IMR-90 (cell line): ENCODE results near the gene GTF2H1. TPM values are rescaled to one million over a fixed set of nuclear protein-coding genes. Genes with fewer than 3 reads are reported as not detected.

Experiments
- ATAC-seq: fragments of 200-7000 bp; cut with Tn5 transposase; 2 replicates; pipeline ENCODE4 v1.9.1; 2020; ENCODE audit warnings: low read depth, mild to moderate bottlenecking, moderate library complexity
- BruUV-seq: library from RNA; stranded (reverse); fragments of 400-500 nt; replicated peaks from 2 replicates; lab custom pipeline; 2021; lab: Mats Ljungman, UMichigan
- CTCF ChIA-PET: fragments of 300-600 bp; formaldehyde crosslinking; extraction: SDS; loops from one replicate; lab custom pipeline; 2021; ENCODE audit warnings: antibody characterized with exemption; lab: Yijun Ruan, JAX
- POLR2A ChIA-PET: fragments of 300-600 bp; sonication (Branson Sonifier 250); formaldehyde crosslinking; loops from one replicate; lab custom pipeline; 2022; ENCODE audit warnings: antibody characterized with exemption; ENCODE audit not compliant: unreplicated experiment; lab: Charles Lee
- DNase-seq: peaks from one replicate; pipeline ENCODE4 v3.0.0; 2013
- H2AFZ ChIP-seq: replicated peaks from 2 replicates; pipeline ENCODE3; 2013; ENCODE audit warnings: low read length, mild to moderate bottlenecking; ENCODE audit not compliant: poor library complexity
- H2AK5ac ChIP-seq: 2 replicates; pipeline ENCODE4 v1.6.1; 2013; ENCODE audit warnings: low read depth, low read length, inconsistent platforms
- H2AK9ac ChIP-seq: replicated peaks from 2 replicates; pipeline ENCODE3; 2013; ENCODE audit warnings: mild to moderate bottlenecking, low read depth, low read length, moderate library complexity; ENCODE audit not compliant: poor library complexity
- H2BK120ac ChIP-seq: 2 replicates; pipeline ENCODE4 v1.6.1; 2013; ENCODE audit warnings: low read depth, low read length, inconsistent platforms
- H2BK15ac ChIP-seq: 3 replicates; pipeline ENCODE4 v1.6.1; 2013; ENCODE audit warnings: low read depth, low read length, inconsistent platforms
- H2BK20ac ChIP-seq: 2 replicates; pipeline ENCODE4 v1.6.1; 2013; ENCODE audit warnings: low read depth, mild to moderate bottlenecking, inconsistent platforms, low read length, moderate library complexity
- H2BK5ac ChIP-seq: 2 replicates; pipeline ENCODE4 v1.6.1; 2013; ENCODE audit warnings: mild to moderate bottlenecking, low read depth, low read length, inconsistent platforms; ENCODE audit not compliant: poor library complexity, severe bottlenecking
- H3K14ac ChIP-seq: replicated peaks from 2 replicates; pipeline ENCODE4 v1.6.1; 2013; ENCODE audit warnings: low read depth, low read length, inconsistent platforms
- H3K18ac ChIP-seq: 2 replicates; pipeline ENCODE4 v1.6.1; 2013; ENCODE audit warnings: low read depth, low read length, control low read depth
- H3K23ac ChIP-seq: 2 replicates; pipeline ENCODE4 v1.6.1; 2013; ENCODE audit warnings: low read depth, low read length, inconsistent platforms
- H3K27ac ChIP-seq: 2 replicates; pipeline ENCODE4 v1.5.1; 2013; ENCODE audit warnings: mild to moderate bottlenecking, control low read depth, low read length; ENCODE audit not compliant: insufficient read depth
- H3K27me3 ChIP-seq: 2 replicates; pipeline ENCODE4 v1.6.1; 2013; ENCODE audit warnings: low read length; ENCODE audit not compliant: control insufficient read depth, insufficient read depth
- H3K36me3 ChIP-seq: 2 replicates; pipeline ENCODE4 v1.6.1; 2013; ENCODE audit warnings: low read length, mixed read lengths; ENCODE audit not compliant: control insufficient read depth, insufficient read depth
- H3K4ac ChIP-seq: 2 replicates; pipeline ENCODE4 v1.6.1; 2013; ENCODE audit warnings: low read depth, low read length, inconsistent platforms
- H3K4me1 ChIP-seq: 2 replicates; pipeline ENCODE4 v1.6.1; 2013; ENCODE audit warnings: low read length, mixed read lengths; ENCODE audit not compliant: control insufficient read depth, insufficient read depth
- H3K4me2 ChIP-seq: 2 replicates; pipeline ENCODE4 v1.6.1; 2013; ENCODE audit warnings: low read depth, mild to moderate bottlenecking, control low read depth, low read length, moderate library complexity
- H3K4me3 ChIP-seq: 2 replicates; pipeline ENCODE4 v1.5.1; 2013; ENCODE audit warnings: low read depth, mild to moderate bottlenecking, control low read depth, low read length, moderate library complexity; ENCODE audit not compliant: insufficient read depth
- H3K56ac ChIP-seq: 2 replicates; pipeline ENCODE4 v1.6.1; 2013; ENCODE audit warnings: low read length, inconsistent platforms; ENCODE audit not compliant: insufficient read depth; ENCODE audit errors: extremely low read depth
- H3K79me1 ChIP-seq, 2 experiments: 2 replicates each; pipeline ENCODE4 v1.6.1; 2013; ENCODE audit warnings: low read length in 2 of 2, inconsistent platforms in 1 of 2, low read depth in 1 of 2
- H3K9ac ChIP-seq: 2 replicates; pipeline ENCODE4 v1.6.1; 2013; ENCODE audit warnings: low read depth, low read length, control low read depth
- H3K9me1 ChIP-seq: 2 replicates; pipeline ENCODE4 v1.6.1; 2013; ENCODE audit warnings: low read length, inconsistent platforms; ENCODE audit not compliant: insufficient read depth
- H3K9me3 ChIP-seq: 2 replicates; pipeline ENCODE4 v1.6.1; 2013; ENCODE audit warnings: low read length; ENCODE audit not compliant: control insufficient read depth, insufficient read depth
- H4K20me1 ChIP-seq: 2 replicates; pipeline ENCODE4 v1.6.1; 2013; ENCODE audit warnings: low read length, inconsistent platforms; ENCODE audit not compliant: insufficient read depth
- H4K5ac ChIP-seq: 2 replicates; pipeline ENCODE4 v1.6.1; 2013; ENCODE audit warnings: mild to moderate bottlenecking, low read depth, low read length, control low read depth
- H4K8ac ChIP-seq, 2 experiments: 2 replicates each; pipeline ENCODE4 v1.6.1; 2013; ENCODE audit warnings: low read depth in 2 of 2, low read length in 2 of 2, control low read depth in 1 of 2, inconsistent platforms in 1 of 2
- H4K91ac ChIP-seq: 2 replicates; pipeline ENCODE4 v1.6.1; 2013; ENCODE audit warnings: low read depth, low read length, inconsistent platforms; ENCODE audit not compliant: insufficient read depth
- CEBPB ChIP-seq: IDR thresholded peaks from 2 replicates; pipeline ENCODE4 v1.6.1; 2012; ENCODE audit warnings: low read depth, low read length, improper control_type of control experiment
- CHD1 ChIP-seq: IDR thresholded peaks from 2 replicates; pipeline ENCODE4 v1.6.1; 2012; ENCODE audit warnings: low read depth, low read length, improper control_type of control experiment
- FOS ChIP-seq: fragments of 150-350 bp; IDR thresholded peaks from 2 replicates; pipeline ENCODE4 v1.6.1; 2016; ENCODE audit warnings: low read depth, low read length
- MAFK ChIP-seq: IDR thresholded peaks from 2 replicates; pipeline ENCODE4 v1.6.1; 2012; ENCODE audit warnings: low read depth, low read length, improper control_type of control experiment
- MAZ ChIP-seq: IDR thresholded peaks from 2 replicates; pipeline ENCODE4 v1.6.1; 2012; ENCODE audit warnings: low read depth, mild to moderate bottlenecking, low read length, improper control_type of control experiment, moderate library complexity, borderline replicate concordance
- MXI1 ChIP-seq: IDR thresholded peaks from 2 replicates; pipeline ENCODE4 v1.6.1; 2012; ENCODE audit warnings: low read depth, mild to moderate bottlenecking, low read length, moderate library complexity, borderline replicate concordance
- NFE2L2 ChIP-seq: fragments of 150-350 bp; IDR thresholded peaks from 2 replicates; pipeline ENCODE4 v1.6.1; 2016; ENCODE audit warnings: low read depth, mild to moderate bottlenecking, low read length
- POLR2A ChIP-seq: IDR thresholded peaks from 2 replicates; pipeline ENCODE4 v1.6.1; 2012; ENCODE audit warnings: mild to moderate bottlenecking, low read depth, low read length
- RAD21 ChIP-seq: IDR thresholded peaks from 2 replicates; pipeline ENCODE4 v1.6.1; 2012; ENCODE audit warnings: low read length, improper control_type of control experiment
- RCOR1 ChIP-seq: IDR thresholded peaks from 2 replicates; pipeline ENCODE4 v1.6.1; 2012; ENCODE audit warnings: mild to moderate bottlenecking, low read length, improper control_type of control experiment; ENCODE audit not compliant: insufficient replicate concordance
- RFX5 ChIP-seq: IDR thresholded peaks from 2 replicates; pipeline ENCODE4 v1.8.0; 2012; ENCODE audit warnings: low read depth, mild to moderate bottlenecking, low read length, moderate library complexity
- SMC3 ChIP-seq: fragments of 150-350 bp; IDR thresholded peaks from 2 replicates; pipeline ENCODE4 v1.6.1; 2016; ENCODE audit warnings: low read depth, mild to moderate bottlenecking, antibody characterized with exemption, low read length, moderate library complexity
- WGBS, 2 experiments: methylation state at CpG; one replicate each; pipeline versions ENCODE4 v1.1.5 to v1.1.7; 2013; ENCODE audit warnings: missing lambda C conversion rate in 2 of 2; ENCODE audit not compliant: insufficient read length in 1 of 2; ENCODE audit errors: extremely low coverage in 2 of 2; 5-methylcytosine and 5-hydroxymethylcytosine counted together
- dilution Hi-C: fragments of 300-500 bp; cut with HindIII; formaldehyde crosslinking; loops from one replicate; pipeline ENCODE4 v1.14.3; 2018; ENCODE audit warnings: low sequenced_read_pairs; ENCODE audit not compliant: unreplicated experiment
- in situ Hi-C: fragments of 300-500 bp; cut with MboI; formaldehyde crosslinking; loops from 3 replicates; pipeline ENCODE4 v1.14.3; 2019; ENCODE audit warnings: low sequenced_read_pairs, inconsistent platforms, mixed read lengths
- intact Hi-C: fragments of 100-400 bp; cut with micrococcal nuclease; formaldehyde crosslinking; loops from 2 replicates; pipeline ENCODE4 v1.10.0; 2022
- polyA plus RNA-seq, 3 experiments: library from polyadenylated mRNA; depleted of rRNA; stranded (reverse); fragments of >200 nt; gene quantifications; 2 replicates each; pipeline ENCODE4 v1.2.3, GENCODE V29; 2012; ENCODE audit warnings: low replicate concordance in 1 of 3
- total RNA-seq: library from RNA; depleted of rRNA; stranded (reverse); fragments of >200 nt; gene quantifications from 2 replicates; pipeline ENCODE4 v1.2.3, GENCODE V29; 2012
- TF ChIP-seq, protein P1 (sequence below): conservative IDR thresholded peaks from 2 replicates; pipeline ENCODE4 v1.5.1; 2012; ENCODE audit warnings: mild to moderate bottlenecking, low read depth, low read length, improper control_type of control experiment
- TF ChIP-seq, protein P2 (sequence below): fragments of 150-350 bp; IDR thresholded peaks from 2 replicates; pipeline ENCODE4 v1.6.1; 2016; ENCODE audit warnings: low read depth, mild to moderate bottlenecking, low read length, moderate library complexity, borderline replicate concordance

The GTF2H1 gene
- total and polyA plus RNA-seq, 2 of the 4 experiments (the other 2 are of a cell fraction): 25.0 to 67.0 TPM

DNA sequence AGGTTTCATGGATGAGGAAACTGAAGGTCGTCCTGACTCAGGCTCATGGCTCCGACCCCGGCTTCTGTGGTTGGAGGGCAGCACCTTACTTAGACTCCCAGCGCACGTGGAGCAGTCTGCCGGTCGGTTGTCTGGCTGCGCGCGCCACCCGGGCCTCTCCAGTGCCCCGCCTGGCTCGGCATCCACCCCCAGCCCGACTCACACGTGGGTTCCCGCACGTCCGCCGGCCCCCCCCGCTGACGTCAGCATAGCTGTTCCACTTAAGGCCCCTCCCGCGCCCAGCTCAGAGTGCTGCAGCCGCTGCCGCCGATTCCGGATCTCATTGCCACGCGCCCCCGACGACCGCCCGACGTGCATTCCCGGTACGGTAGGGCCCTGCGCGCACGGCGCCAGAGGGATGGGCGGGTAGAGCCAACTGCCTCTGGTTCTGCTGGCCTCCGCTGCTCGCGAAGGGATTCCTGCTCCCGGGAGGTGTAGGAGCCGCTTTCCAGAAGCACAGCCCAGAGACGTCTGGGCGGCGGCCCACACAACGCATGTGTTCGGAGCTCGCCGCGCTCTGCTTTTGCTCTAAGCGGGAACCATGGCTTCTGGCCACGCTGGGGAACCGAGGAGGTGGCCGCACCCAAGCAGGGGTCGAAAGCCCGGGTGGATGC is 72.0 kb downstream of the GTF2H1 start, which contains the start of gene LDHA:
TSS of gene LDHA (plus strand) at position 289 of the 653 bp plus-strand sequence. CDS start 2,280 bp downstream, outside the sequence.
- H2BK120ac ChIP-seq: peak within 1 kb of the TSS; percentile 79
- H3K18ac ChIP-seq: peak within 1 kb of the TSS; percentile 73
- H3K4me2 ChIP-seq: peak within 1 kb of the TSS; percentile 75
- peak within 1 kb of the TSS; percentile 90 to 91 for H4K8ac ChIP-seq
- peaks cover 21% of the 10 kb centered on the region for H3K36me3 ChIP-seq
- H4K20me1 ChIP-seq: peaks cover 47% of the 10 kb centered on the region
- no peaks in the 10 kb centered on the region for H3K27me3 ChIP-seq
- POLR2A ChIA-PET: interaction anchor here (0.5 to 2.6 kb wide), 7 partner anchors 8 to 81 kb away, joined by 3 to 28 read pairs (median 5); partner anchors contain the start of gene HPS5
- H3K79me1 ChIP-seq: peaks cover 0 to 32% of the 10 kb centered on the region in 2 experiments; a peak in 3 of 4 replicates
- H3K27ac ChIP-seq: peak within 1 kb of the TSS; percentile 95
- CTCF ChIA-PET: interaction anchor here (1.0 to 1.6 kb wide), 2 partner anchors 10 to 53 kb away, joined by 3 to 4 read pairs; no protein-coding TSS in a partner anchor
- ATAC-seq: peak; percentile 76
- H3K9me1 ChIP-seq: no peaks in the 10 kb centered on the region; the same call in 1 of the 2 replicates
- H2AK5ac ChIP-seq: peak within 1 kb of the TSS; percentile 82
- H3K56ac ChIP-seq: peak within 1 kb of the TSS; percentile 95
- in situ Hi-C loops (no loop called here), dilution Hi-C loops (no loop called here), intact Hi-C loops (loop anchor here (1.0 to 10.0 kb wide), 2 partner anchors 10 to 240 kb away; partner anchors contain the start of gene SPTY2D1)
- peak within 1 kb of the TSS; percentile 99 for H3K14ac ChIP-seq
- 0% methylated on average over 34 of the region's 60 CpGs; no CpG with 5 or more reads in 1 of the 2 experiments for WGBS, 2 experiments
- no peaks in the 10 kb centered on the region for H3K9me3 ChIP-seq
- H4K5ac ChIP-seq: peak within 1 kb of the TSS; percentile 80
- peak within 1 kb of the TSS; percentile 91 for H3K4me3 ChIP-seq
- peaks cover 6% of the 10 kb centered on the region for H3K4me1 ChIP-seq
- H2BK20ac ChIP-seq: peak within 1 kb of the TSS; percentile 51
- TSS peak; percentile 49 for BruUV-seq
- peak within 1 kb of the TSS; percentile 99 for H2AK9ac ChIP-seq
- peak within 1 kb of the TSS; percentile 96 for H4K91ac ChIP-seq
- H3K4ac ChIP-seq: peak within 1 kb of the TSS; percentile 80
- peak within 1 kb of the TSS; percentile 95 for H2BK5ac ChIP-seq
- H2BK15ac ChIP-seq: peak within 1 kb of the TSS; percentile 51
- peak within 1 kb of the TSS; percentile 98 for H3K23ac ChIP-seq
- DNase-seq: peak; percentile 94
- peak within 1 kb of the TSS; percentile 89 for H2AFZ ChIP-seq
- peak within 1 kb of the TSS; percentile 100 for H3K9ac ChIP-seq
- TF ChIP-seq, protein P1, sequence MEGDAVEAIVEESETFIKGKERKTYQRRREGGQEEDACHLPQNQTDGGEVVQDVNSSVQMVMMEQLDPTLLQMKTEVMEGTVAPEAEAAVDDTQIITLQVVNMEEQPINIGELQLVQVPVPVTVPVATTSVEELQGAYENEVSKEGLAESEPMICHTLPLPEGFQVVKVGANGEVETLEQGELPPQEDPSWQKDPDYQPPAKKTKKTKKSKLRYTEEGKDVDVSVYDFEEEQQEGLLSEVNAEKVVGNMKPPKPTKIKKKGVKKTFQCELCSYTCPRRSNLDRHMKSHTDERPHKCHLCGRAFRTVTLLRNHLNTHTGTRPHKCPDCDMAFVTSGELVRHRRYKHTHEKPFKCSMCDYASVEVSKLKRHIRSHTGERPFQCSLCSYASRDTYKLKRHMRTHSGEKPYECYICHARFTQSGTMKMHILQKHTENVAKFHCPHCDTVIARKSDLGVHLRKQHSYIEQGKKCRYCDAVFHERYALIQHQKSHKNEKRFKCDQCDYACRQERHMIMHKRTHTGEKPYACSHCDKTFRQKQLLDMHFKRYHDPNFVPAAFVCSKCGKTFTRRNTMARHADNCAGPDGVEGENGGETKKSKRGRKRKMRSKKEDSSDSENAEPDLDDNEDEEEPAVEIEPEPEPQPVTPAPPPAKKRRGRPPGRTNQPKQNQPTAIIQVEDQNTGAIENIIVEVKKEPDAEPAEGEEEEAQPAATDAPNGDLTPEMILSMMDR: no peak
- no peak for TF ChIP-seq NFE2L2
- TF ChIP-seq, protein P2, sequence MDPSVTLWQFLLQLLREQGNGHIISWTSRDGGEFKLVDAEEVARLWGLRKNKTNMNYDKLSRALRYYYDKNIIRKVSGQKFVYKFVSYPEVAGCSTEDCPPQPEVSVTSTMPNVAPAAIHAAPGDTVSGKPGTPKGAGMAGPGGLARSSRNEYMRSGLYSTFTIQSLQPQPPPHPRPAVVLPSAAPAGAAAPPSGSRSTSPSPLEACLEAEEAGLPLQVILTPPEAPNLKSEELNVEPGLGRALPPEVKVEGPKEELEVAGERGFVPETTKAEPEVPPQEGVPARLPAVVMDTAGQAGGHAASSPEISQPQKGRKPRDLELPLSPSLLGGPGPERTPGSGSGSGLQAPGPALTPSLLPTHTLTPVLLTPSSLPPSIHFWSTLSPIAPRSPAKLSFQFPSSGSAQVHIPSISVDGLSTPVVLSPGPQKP: no peak
- TF ChIP-seq MAFK: peak; percentile 74
- TF ChIP-seq SMC3: no peak
- peak; percentile 65 for TF ChIP-seq RCOR1
- TF ChIP-seq CHD1: peak; percentile 95
- peak; percentile 99 for TF ChIP-seq MAZ
- peak; percentile 100 for TF ChIP-seq POLR2A
- peak; percentile 95 for TF ChIP-seq MXI1
- no peak for TF ChIP-seq RFX5
- TF ChIP-seq FOS: peak; percentile 10; the same call in 1 of the 2 replicates
- TF ChIP-seq RAD21: 0 out of 2 replicates have a peak, but pooled peaks have one; percentile 17
- peak; percentile 39; the same call in 1 of the 2 replicates for TF ChIP-seq CEBPB
